SK-N-MC (cell line): ENCODE results near the gene RGS10.
"Not testable (repeated sequence)": the region's sequence is repeated elsewhere in the genome, so short reads cannot be mapped to it uniquely, and the experiment has no call there.

Source experiments
- DNase-seq: peaks from one replicate; pipeline ENCODE4 v3.0.0-alpha.2; 2011; ENCODE audit warnings: low read depth, low spot score
- H3K27ac ChIP-seq: fragments of 200-600 bp; sonication (generic); 2 replicates; pipeline ENCODE4 v1.5.1; 2016; ENCODE audit warnings: mixed run types
- H3K36me3 ChIP-seq: fragments of 200-600 bp; sonication (generic); 2 replicates; pipeline ENCODE4 v1.6.1; 2017; ENCODE audit warnings: antibody characterized with exemption, low read length, mixed read lengths; ENCODE audit not compliant: insufficient read depth
- H3K4me3 ChIP-seq: fragments of 200-600 bp; sonication (generic); 2 replicates; pipeline ENCODE4 v1.5.1; 2016
- H3K9ac ChIP-seq: fragments of 200-600 bp; sonication (generic); 2 replicates; pipeline ENCODE4 v1.8.0; 2017; ENCODE audit warnings: mixed run types, mixed read lengths; ENCODE audit not compliant: insufficient read length
- H3K9me3 ChIP-seq: fragments of 200-600 bp; sonication (generic); 2 replicates; pipeline ENCODE4 v1.6.1; 2017; ENCODE audit warnings: low read depth, mild to moderate bottlenecking, antibody characterized with exemption, low read length, moderate library complexity, mixed read lengths
- EZH2 ChIP-seq: fragments of 200-600 bp; sonication (generic); IDR thresholded peaks from one replicate; pipeline ENCODE4 v1.6.1; 2017; ENCODE audit warnings: antibody characterized with exemption
- FOXP2 ChIP-seq: optimal IDR thresholded peaks from 2 replicates; pipeline ENCODE3; 2011; ENCODE audit warnings: mild to moderate bottlenecking, moderate library complexity; ENCODE audit not compliant: insufficient read depth; ENCODE audit errors: extremely low read length, control extremely low read depth
- POLR2AphosphoS5 ChIP-seq: IDR thresholded peaks from 2 replicates; pipeline ENCODE4 v1.6.1; 2012; ENCODE audit warnings: mild to moderate bottlenecking, low read depth, low read length, borderline replicate concordance

RGS10 gene

DNA sequence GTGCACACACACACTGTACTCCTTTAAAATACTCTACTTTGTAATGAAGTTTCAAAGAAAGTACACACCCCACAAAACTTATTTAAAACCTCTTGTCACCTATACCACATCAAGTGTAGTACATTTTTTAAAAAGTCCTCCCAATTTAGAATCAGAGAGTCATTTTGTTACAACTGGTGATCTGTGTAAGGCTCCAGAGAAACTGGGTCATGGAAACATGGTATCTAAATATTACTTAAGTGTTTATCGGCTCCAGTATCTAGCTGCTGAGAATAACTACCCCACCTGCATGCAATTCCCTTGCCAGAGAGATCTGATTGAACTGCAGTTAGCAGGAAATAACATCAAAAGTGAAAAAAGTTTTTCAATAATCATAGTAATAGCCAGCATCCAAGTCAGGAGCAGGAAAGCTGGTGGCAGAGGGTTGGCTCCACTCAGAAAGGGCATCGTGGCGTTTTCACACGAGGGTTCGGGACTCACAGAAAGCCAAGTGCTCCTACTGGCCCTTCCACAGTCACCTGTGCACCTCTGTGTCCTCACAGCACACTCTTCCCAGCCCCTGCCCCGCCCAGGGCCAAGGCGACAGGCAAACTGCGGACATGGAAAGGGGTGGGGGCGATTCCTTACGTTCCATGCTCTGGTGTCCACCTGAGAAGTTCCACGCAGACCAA, 6.5 kb downstream of the RGS10 start:
- Histone ChIP-seq H3K4me3 (no peak overlapping the region), H3K36me3 (no peaks in the 10 kb centered on the region), H3K9ac (no peak overlapping the region), H3K9me3 (no peaks in the 10 kb centered on the region), H3K27ac (no peak overlapping the region)
- DNase-seq: no peak
- no peak for TF ChIP-seq EZH2
- TF ChIP-seq POLR2AphosphoS5: no peak
- no peak for TF ChIP-seq FOXP2

DNA sequence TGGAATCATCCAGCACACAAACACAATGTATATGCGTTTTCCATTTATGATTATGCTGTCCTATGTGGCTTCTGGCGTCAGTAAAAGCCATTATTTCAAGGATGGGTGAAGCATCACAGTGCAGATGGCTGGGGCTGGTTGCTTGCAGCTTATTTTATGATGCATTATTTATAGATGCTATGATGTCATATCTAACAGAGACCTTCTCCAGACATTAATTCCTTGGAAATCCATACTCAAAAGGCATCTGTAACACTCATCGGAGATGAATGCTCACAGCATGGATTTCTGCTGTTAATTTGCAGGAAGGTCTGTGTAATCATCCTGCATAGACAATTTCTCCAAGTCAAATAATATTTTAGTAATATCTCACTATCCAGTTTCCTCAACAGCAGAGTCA, 7.2 kb downstream of the RGS10 start:
- DNase-seq: no peak
- Histone ChIP-seq H3K9ac (no peak overlapping the region), H3K9me3 (no peaks in the 10 kb centered on the region), H3K4me3 (no peak overlapping the region), H3K36me3 (no peaks in the 10 kb centered on the region), H3K27ac (no peak overlapping the region)
- no peak for TF ChIP-seq POLR2AphosphoS5

GRCh38 chr10:119533473-119533872, 9.0 kb downstream of the RGS10 start:
- DNase-seq: no peak
- TF ChIP-seq EZH2 (no peak), POLR2AphosphoS5 (no peak), FOXP2 (no peak)
- Histone ChIP-seq H3K9me3 (no peaks in the 10 kb centered on the region), H3K9ac (no peak overlapping the region), H3K4me3 (no peak overlapping the region), H3K36me3 (no peaks in the 10 kb centered on the region), H3K27ac (no peak overlapping the region)

DNA sequence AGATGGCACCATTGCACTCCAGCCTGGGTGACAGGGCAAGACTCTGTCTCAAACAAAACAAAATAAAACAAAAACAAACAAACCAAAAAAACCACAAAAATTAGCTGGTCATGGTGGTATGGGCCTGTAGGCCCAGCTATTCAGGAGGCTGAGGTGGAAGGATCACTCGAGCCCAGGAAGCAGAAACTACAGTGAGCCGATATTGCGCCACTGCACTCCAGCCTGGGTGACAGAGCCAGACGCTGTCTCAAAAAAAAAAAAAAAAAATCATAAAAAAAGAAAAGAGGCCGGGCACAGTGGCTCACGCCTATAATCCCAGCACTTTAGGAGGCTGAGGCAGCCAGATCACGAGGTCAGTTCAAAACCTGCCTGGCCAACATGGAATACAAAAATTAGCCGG, 9.7 kb downstream of the RGS10 start:
- not testable (repeated sequence) for H3K9ac ChIP-seq, DNase-seq, H3K36me3 ChIP-seq, H3K9me3 ChIP-seq, H3K27ac ChIP-seq, H3K4me3 ChIP-seq

DNA sequence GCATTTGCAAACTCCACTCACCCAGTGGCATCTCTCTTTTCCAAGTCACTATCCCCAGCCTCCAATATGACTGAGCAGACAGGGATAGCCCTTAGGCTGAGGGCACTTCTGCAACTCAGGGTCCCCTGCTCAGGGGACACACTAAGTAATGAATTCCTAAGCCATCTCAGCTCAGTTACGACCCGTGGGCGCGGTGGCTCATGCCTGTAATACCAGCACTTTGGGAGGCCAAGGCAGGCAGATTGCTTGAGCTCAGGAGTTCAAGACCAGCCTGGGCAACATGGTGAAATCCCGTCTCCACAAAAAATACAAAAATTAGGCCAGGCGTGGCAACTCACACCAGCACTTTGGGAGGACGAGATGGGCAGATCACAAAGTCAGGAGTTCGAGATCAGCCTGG, 10.3 kb downstream of the RGS10 start:
- not testable (repeated sequence) for H3K27ac ChIP-seq, H3K9me3 ChIP-seq, DNase-seq, H3K36me3 ChIP-seq, H3K4me3 ChIP-seq, H3K9ac ChIP-seq

DNA sequence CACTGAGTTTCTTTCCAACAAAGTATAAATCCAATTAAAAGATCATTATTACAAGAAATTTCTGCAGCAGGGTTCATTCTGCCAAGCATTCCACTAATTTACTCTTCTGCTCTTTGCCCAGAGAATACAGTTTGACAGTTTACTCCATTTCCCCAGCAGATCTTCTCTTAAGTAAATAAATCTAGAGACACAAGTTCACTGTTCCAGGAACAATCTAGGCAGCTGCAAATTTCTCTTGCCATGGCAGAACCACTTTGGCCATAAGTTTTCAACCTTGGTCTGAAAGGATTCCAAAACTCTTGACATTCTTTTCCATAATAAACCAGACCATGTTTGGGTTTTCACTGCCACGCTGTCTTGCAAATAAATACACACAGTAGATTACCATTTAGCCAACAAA, 11.5 kb downstream of the RGS10 start:
- no peak overlapping the region for H3K4me3 ChIP-seq
- TF ChIP-seq FOXP2 (no peak), EZH2 (no peak), POLR2AphosphoS5 (no peak)
- no peaks in the 10 kb centered on the region for H3K36me3 ChIP-seq
- H3K27ac ChIP-seq: no peak overlapping the region
- no peak for DNase-seq
- H3K9ac ChIP-seq: no peak overlapping the region
- no peaks in the 10 kb centered on the region for H3K9me3 ChIP-seq

DNA sequence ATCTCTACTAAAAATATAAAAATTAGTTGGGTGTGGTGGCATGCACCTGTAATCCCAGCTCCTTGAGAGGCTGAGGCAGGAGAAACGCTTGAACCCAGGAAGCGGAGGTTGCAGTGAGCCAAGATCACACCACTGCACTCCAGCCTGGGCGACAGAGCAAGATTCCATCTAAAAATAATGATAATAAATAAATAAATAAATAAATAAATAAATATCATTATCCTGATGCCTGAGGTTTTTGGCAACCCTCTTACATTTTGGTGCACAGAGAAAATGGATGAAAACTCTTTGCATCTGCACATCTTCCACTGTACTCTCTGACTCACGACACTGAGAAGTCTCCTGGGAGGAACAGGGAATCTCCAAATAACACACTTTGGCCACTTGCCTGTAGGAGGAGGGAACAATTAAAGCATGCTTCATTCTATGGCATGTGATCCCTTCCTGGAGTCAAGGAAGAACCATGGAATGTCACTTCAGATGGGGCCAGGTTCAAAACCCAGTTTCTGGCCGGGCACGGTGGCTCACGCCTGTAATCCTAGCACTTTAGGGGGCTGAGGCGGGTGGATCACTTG, 13.8 kb downstream of the RGS10 start:
- H3K27ac ChIP-seq, H3K9me3 ChIP-seq, H3K36me3 ChIP-seq, H3K4me3 ChIP-seq, H3K9ac ChIP-seq, DNase-seq: not testable (repeated sequence)

DNA sequence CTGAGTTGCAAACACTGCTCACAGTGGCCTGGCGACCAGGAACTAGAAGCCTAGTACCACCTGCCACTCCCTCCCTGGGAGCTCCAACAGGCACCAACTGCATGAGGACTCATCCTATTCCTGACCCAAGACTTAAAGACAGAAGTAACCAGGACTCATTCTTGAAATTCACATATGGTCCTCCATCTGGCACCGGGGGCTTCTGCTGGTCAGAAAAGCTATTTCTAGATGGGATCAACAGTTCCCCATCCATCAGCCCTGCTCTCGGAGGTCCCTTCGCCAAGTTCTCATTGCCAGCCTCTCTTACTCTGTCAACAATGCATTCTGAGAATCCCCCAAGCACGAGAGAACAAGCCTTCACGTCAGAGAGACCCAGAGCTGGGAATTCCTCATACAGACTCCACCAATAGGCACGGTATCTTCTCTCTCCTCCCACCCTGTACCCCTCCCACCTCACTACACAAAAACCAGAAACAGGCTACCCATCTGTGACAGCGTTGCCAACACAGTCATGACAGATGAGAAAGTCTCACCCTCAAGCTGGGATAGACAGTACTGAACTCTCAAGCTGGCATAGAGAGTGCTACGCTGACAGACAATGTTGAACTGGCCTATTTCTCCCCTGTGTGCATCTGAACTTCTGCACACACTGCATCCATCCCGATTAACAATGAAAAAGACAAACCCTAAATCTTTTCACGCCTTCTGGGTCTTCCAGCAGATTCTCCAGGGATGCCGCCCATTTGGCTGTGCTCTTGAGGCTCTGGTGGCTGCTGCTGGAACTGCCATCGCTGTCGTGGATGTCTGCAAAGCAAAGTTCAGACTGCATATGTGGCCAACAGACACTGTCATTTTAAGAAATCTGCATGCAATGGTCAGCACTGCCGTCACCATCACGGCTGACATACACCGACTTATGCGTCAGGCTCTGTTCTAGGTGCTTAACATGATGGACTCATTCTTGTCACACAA, 15.6 kb downstream of the RGS10 start:
- Histone ChIP-seq H3K4me3 (no peak overlapping the region), H3K9me3 (no peaks in the 10 kb centered on the region), H3K9ac (no peak overlapping the region), H3K36me3 (no peaks in the 10 kb centered on the region), H3K27ac (no peak overlapping the region)
- TF ChIP-seq EZH2: no peak
- TF ChIP-seq FOXP2: no peak
- TF ChIP-seq POLR2AphosphoS5: no peak
- no peak for DNase-seq

DNA sequence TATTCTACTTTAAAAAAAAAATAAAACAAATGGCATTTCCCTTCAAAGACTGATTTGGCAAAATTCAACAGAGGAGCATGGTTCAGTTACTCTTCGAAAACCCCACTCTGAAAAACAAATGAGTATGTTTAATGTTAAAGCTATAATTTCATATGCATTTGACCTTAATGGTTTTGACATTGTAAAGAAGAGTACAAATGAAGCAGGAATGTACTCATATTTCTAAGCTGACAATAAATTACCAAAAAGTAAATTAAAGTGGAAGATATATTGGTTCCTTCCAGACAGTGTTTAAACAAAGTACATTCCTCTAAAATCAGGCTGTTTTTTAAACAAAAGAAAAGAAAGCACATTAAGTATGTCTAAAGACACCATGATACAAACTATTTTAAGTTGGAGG, 16.4 kb downstream of the RGS10 start:
- Histone ChIP-seq H3K36me3 (no peaks in the 10 kb centered on the region), H3K9ac (no peak overlapping the region), H3K9me3 (no peaks in the 10 kb centered on the region), H3K4me3 (no peak overlapping the region), H3K27ac (peak overlapping the region; percentile 57)
- no peak for DNase-seq
- TF ChIP-seq POLR2AphosphoS5 (no peak), EZH2 (no peak), FOXP2 (no peak)
